GM12872 (cell line): Measurements from ENCODE around the gene RAB29.

Experiments
- TF ChIP-seq, protein P1 (sequence below): IDR thresholded peaks from 3 replicates; pipeline ENCODE4 v1.5.1; 2011; ENCODE audit warnings: low read depth, mild to moderate bottlenecking, low read length, moderate library complexity; ENCODE audit not compliant: insufficient read depth

RAB29 gene

DNA sequence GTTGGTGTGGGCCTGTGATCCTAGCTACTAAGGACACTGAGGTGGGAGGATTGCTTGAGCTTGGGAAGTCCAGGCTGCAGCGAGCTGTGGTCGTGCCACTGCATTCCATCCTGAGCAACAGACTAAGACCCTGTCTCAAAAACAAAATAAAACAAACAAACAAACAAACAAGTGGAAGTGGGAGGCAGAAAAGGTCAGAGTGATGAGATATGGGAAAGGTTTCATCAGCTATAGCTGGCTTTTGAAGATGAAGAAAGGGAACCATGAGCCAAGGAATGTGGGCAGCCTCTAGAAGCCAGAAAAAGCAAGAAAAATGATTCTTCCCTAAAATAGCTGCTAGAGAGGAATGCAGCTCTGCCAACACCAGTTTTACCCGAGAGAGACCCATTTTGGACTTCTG is 14.7 kb downstream of the RAB29 start:
- TF ChIP-seq, protein P1, sequence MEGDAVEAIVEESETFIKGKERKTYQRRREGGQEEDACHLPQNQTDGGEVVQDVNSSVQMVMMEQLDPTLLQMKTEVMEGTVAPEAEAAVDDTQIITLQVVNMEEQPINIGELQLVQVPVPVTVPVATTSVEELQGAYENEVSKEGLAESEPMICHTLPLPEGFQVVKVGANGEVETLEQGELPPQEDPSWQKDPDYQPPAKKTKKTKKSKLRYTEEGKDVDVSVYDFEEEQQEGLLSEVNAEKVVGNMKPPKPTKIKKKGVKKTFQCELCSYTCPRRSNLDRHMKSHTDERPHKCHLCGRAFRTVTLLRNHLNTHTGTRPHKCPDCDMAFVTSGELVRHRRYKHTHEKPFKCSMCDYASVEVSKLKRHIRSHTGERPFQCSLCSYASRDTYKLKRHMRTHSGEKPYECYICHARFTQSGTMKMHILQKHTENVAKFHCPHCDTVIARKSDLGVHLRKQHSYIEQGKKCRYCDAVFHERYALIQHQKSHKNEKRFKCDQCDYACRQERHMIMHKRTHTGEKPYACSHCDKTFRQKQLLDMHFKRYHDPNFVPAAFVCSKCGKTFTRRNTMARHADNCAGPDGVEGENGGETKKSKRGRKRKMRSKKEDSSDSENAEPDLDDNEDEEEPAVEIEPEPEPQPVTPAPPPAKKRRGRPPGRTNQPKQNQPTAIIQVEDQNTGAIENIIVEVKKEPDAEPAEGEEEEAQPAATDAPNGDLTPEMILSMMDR, result no peak

DNA sequence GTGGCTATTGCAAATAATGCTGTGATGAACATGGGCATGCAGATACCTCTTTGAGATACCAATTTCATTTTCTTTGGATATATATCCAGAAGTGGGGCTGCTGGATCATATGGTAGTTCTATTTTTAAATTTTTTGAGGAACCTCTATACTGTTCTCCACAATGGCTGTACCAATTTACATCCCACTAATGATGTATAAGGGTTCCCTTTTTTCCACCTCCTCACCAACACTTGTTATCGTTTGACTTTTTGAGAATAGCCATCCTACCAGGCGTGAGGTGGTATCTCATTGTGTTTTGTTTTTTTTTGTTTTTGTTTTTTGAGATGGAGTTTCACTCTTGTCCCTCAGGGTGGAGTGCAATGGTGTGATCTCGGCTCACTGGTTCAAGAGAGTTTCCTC is 18.7 kb downstream of the RAB29 start:
- TF ChIP-seq, protein P1, result no peak

DNA sequence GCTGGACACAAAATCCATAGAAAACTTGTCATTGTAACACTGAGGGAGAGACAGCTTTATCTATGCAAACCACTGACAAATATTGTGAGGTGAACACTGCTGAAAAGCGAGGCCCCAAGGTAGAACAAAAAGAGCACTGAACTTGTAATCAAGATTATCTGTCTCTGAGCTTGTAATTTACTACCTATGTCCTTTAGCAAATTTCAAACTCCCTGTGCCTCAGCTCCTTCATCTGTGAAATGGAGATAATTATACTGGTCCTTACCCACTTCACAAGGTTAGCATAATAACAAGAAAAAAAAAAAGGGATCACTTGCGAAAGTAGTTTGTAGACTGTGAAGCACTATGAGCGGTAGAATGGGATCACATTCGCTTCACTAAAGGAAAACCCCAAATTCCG is 20.4 kb downstream of the RAB29 start:
- TF ChIP-seq, protein P1, result no peak

DNA sequence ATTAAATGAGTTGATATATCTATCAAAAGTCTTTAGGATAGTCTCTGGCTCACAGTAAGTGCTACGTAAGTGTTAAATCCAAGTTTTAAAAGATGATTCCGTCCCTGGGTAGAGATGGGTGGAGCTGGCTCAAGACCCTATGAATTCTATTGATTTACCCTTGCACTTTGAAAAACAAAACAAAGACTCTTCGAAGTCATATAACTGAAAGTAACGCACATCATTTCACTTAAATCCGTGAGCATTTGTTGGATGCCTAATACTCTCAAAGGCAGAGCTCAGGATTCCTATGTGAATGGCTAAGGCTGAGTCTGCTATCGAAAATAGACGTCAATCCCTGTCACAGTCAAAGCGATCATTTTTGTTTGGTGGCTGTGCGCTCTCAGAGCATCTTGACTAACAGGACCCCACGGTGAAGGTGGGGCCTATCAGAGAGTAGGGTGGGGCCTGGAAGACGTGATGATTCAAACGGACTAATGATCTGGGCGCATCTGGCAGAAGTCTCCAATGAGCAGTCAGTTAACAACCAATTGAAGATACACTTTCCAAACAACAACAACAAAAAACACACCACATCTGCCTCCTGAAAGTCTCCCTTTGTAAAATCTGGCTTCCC is 24.1 kb downstream of the RAB29 start:
- TF ChIP-seq, protein P1, result no peak

DNA sequence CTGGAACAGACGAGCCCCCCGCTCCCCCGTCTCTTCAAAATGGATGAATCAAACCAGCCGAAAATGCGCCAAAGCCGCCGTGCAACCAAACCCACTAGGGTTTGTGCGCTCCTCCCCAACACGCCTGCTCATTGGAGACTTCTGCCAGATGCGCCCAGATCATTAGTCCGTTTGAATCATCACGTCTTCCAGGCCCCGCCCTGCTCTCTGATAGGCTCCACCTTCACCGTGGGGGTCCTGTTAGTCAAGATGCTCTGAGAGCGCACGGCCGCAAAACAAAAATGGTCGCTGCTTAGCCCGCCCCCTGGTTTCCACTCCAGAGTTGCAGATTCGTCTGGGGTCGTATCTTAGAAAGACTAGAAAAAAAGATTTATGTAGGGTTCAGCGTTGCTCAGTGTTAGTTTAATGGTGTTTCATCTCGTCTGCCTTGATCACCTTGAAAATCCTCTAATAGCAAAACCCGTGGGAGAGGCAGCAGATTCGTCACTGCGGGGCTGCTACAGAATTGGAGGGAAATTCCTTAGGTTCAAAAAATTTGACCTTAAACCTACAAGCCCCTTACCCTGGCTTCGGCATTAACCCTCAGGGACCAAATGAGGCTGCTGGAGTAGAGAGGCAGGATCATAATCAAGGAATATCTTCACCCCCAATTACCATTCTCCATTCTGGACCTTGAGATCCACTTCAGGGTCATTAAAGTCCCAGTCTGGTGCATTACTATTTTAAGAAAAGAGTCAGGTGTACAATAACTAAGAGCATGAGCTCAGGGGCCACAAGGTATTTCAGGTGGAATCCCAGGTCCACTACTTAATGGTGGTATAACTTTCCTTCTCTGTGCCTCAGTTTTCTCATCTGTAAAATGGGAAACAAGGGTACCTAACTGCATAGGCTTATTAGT is 24.9 kb downstream of the RAB29 start, which contains the start of gene NUCKS1:
TSS of gene NUCKS1 (minus strand) at position 45 of the 898 bp plus-strand sequence. CDS start 209 bp downstream, outside the sequence.
- TF ChIP-seq, protein P1, result no peak

DNA sequence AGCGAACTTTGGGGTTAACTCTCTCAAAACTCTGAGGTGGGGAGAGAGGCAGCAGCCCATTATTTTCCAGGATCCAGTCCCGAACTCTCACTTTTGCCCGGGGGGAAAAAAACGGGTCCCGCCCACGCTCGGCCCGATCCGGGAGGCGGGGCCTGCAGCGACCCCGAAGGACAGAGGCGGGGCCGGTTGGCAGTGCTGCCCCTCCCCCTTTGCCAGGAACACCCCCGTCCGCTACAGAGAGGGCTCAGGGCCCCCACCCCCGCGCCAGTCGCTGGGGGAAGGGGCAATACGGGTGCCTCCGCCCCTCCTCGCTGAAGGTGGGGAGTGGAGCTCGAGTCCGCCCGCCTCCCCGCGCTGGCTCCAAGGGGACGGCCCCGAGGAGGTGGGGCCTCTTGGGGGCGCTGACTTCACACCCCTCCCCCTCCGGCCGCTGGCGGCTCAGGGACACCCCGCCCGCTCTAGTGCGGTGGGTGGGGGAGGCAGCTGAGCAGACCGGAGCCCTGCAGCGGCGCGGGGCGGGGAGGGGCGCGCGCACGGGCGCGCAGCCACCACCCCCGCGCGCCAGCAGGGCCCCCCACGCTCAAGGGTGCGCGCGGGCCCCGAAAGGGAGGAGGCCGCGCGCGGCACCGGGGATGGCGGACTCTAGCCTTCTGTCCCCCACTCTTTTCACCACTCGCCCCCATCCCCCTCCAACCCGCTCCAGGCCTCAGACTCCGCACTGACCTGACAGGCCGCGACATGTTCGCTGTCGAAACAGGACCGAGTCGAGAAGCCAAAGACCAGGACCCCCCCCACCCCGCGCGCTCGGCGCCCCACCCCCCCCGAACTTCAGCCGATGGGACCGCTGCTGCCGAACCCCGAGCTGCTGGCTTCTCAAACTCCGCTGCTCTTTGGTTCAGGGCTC is 25.8 kb downstream of the RAB29 start:
- TF ChIP-seq, protein P1, result no peak
